ENCODE results near the gene CHD6. TPM values are rescaled to one million over a fixed set of nuclear protein-coding genes. Genes with fewer than 3 reads are reported as not detected.

Gene CHD6
- total and polyA plus RNA-seq, 2 of the 13 experiments (the other 11 are each of a cell fraction or from before 2014, with no cell fraction given), result 14.4 to 52.0 TPM

DNA sequence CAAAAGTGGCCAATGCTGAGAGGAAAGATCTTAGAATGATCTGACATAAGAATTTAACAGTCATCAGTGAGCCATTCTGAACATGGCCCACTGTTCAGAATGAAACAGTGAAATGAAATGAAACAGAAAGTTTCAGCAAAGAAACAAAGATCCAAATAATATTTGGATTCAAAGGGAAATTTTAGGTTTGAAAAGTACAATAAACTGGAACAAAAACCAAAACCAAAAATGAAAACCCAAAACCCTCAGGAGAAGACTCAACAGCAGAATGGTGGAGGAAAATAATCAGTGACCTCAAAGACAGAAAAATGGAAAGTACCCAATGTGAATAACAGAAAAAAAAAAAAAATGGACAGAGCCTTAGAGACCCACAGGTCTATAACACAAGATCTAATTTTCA lies 185.4 kb downstream of the CHD6 start:
- FAIRE-seq, result no peak
- Histone ChIP-seq H3K27ac (ENCODE audit: extremely low read length, insufficient read depth, low read length) (no peak overlapping the region), H3K4me3 (replicated peaks in 1 of 3; ENCODE audit: insufficient read depth in 1 of 3, low read depth in 2 of 3, low read length in 3 of 3) (no peak overlapping the region), H3K27me3 (ENCODE audit: control insufficient read depth in 1 of 2, insufficient read depth in 2 of 2, low read length in 2 of 2) (no peaks in the 10 kb centered on the region), H3K4me1 (ENCODE audit: insufficient read depth, low read length) (peaks cover 14% of the 10 kb centered on the region), H3K9ac (ENCODE audit: insufficient read depth, low read depth, low read length) (no peak overlapping the region), H4K20me1 (ENCODE audit: insufficient read depth, low read length) (no peaks in the 10 kb centered on the region), H2AFZ (ENCODE audit: low read length) (no peak overlapping the region), H3K36me3 (replicated peaks in 1 of 2; ENCODE audit: control insufficient read depth in 1 of 2, insufficient read depth in 2 of 2, low read length in 2 of 2) (peaks cover 23 to 69% of the 10 kb centered on the region in 2 experiments), H3K9me3 (ENCODE audit: low read length) (no peaks in the 10 kb centered on the region), H3K4me2 (ENCODE audit: low read depth, low read length) (no peak overlapping the region), H3K79me2 (ENCODE audit: insufficient read depth, low read length) (no peaks in the 10 kb centered on the region)
- no TSS peak for BruUV-seq (replicated peaks)
- intact Hi-C loops (cut with micrococcal nuclease; ENCODE audit: unreplicated experiment), result loop anchor here (1.0 kb wide), 1 partner anchor 22 kb away; no protein-coding TSS in a partner anchor
- DNase-seq (ENCODE audit: low spot score), result no peak
- CTCF ChIA-PET (ENCODE audit: low intra/inter-chr PET ratio, low total read pairs), result no interaction called here
- POLR2A ChIA-PET, result no interaction called here
- TF ChIP-seq, protein P1, sequence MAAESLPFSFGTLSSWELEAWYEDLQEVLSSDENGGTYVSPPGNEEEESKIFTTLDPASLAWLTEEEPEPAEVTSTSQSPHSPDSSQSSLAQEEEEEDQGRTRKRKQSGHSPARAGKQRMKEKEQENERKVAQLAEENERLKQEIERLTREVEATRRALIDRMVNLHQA (CRISPR knock-in tag; IDR thresholded peaks at IDR 0.05), result no peak
- no peak for TF ChIP-seq NR1H2 (CRISPR knock-in tag; IDR thresholded peaks at IDR 0.05; ENCODE audit: borderline replicate concordance, low read depth)
- no peak for TF ChIP-seq ZNF883 (CRISPR knock-in tag; IDR thresholded peaks at IDR 0.05; ENCODE audit: not compliant biosample characterization)
- TF ChIP-seq, protein P2, sequence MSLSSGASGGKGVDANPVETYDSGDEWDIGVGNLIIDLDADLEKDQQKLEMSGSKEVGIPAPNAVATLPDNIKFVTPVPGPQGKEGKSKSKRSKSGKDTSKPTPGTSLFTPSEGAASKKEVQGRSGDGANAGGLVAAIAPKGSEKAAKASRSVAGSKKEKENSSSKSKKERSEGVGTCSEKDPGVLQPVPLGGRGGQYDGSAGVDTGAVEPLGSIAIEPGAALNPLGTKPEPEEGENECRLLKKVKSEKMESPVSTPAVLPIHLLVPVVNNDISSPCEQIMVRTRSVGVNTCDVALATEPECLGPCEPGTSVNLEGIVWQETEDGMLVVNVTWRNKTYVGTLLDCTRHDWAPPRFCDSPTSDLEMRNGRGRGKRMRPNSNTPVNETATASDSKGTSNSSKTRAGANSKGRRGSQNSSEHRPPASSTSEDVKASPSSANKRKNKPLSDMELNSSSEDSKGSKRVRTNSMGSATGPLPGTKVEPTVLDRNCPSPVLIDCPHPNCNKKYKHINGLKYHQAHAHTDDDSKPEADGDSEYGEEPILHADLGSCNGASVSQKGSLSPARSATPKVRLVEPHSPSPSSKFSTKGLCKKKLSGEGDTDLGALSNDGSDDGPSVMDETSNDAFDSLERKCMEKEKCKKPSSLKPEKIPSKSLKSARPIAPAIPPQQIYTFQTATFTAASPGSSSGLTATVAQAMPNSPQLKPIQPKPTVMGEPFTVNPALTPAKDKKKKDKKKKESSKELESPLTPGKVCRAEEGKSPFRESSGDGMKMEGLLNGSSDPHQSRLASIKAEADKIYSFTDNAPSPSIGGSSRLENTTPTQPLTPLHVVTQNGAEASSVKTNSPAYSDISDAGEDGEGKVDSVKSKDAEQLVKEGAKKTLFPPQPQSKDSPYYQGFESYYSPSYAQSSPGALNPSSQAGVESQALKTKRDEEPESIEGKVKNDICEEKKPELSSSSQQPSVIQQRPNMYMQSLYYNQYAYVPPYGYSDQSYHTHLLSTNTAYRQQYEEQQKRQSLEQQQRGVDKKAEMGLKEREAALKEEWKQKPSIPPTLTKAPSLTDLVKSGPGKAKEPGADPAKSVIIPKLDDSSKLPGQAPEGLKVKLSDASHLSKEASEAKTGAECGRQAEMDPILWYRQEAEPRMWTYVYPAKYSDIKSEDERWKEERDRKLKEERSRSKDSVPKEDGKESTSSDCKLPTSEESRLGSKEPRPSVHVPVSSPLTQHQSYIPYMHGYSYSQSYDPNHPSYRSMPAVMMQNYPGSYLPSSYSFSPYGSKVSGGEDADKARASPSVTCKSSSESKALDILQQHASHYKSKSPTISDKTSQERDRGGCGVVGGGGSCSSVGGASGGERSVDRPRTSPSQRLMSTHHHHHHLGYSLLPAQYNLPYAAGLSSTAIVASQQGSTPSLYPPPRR (CRISPR knock-in tag; IDR thresholded peaks at IDR 0.05; ENCODE audit: borderline replicate concordance), result no peak
- no peak for TF ChIP-seq ZNF136 (CRISPR knock-in tag; IDR thresholded peaks at IDR 0.05; ENCODE audit: low read depth)
- no peak for TF ChIP-seq ZNF83 (CRISPR knock-in tag; IDR thresholded peaks at IDR 0.05; ENCODE audit: borderline replicate concordance)
- ATAC-seq, result no peak
- in situ Hi-C loops (cut with HindIII; ENCODE audit: extremely low pct_ligation_motif_present, low pct_unique_long_range_greater_than_20kb), result no loop called here

Data from HepG2 (cell line).